GM12878 (cell line): ENCODE measurements around the gene TMTC3. TPM values are rescaled to one million over a fixed set of nuclear protein-coding genes. Genes with fewer than 3 reads are reported as not detected.

Experiments used
- ATAC-seq: fragments of 200-7000 bp; cut with Tn5 transposase; 3 replicates; pipeline ENCODE4 v1.9.1; 2020; ENCODE audit warnings: mild to moderate bottlenecking, moderate library complexity
- BruUV-seq: library from RNA; stranded (reverse); fragments of 400-500 nt; replicated peaks from 2 replicates; lab custom pipeline; 2021; lab: Mats Ljungman, UMichigan
- CTCF ChIA-PET: fragments of 300-600 bp; sonication (Branson Sonifier 250); formaldehyde crosslinking; extraction: SDS; loops from one replicate; lab custom pipeline; 2021; ENCODE audit warnings: inconsistent platforms; lab: Yijun Ruan, JAX
- POLR2A ChIA-PET: fragments of 350-600 bp; formaldehyde crosslinking; extraction: SDS; loops from one replicate; lab custom pipeline; 2021; ENCODE audit warnings: inconsistent platforms; lab: Charles Lee
- RAD21 ChIA-PET: fragments of 300-600 bp; sonication (Branson Sonifier 250); formaldehyde crosslinking; loops from one replicate; lab custom pipeline; 2023; ENCODE audit warnings: antibody characterized with exemption; ENCODE audit not compliant: unreplicated experiment; lab: Charles Lee
- SMC1A ChIA-PET: fragments of 300-600 bp; sonication (Branson Sonifier 250); formaldehyde crosslinking; loops from one replicate; lab custom pipeline; 2023; ENCODE audit not compliant: unreplicated experiment, uncharacterized antibody; lab: Charles Lee
- DNase-seq: peaks from one replicate; pipeline ENCODE4 v3.0.0-alpha.2; 2011; ENCODE audit warnings: low read depth, low spot score
- FAIRE-seq: peaks from 3 replicates; lab custom pipeline; 2011; peaks lifted over from hg19 to GRCh38; lab: Jason Lieb, UNC
- H2AFZ ChIP-seq: 2 replicates; pipeline ENCODE4 v1.6.0; 2011; ENCODE audit warnings: low read depth, low read length, control low read depth; ENCODE audit not compliant: control insufficient read depth
- H3K27ac ChIP-seq: 2 replicates; pipeline ENCODE4 v1.5.1; 2011; ENCODE audit warnings: control low read depth; ENCODE audit not compliant: control insufficient read depth, insufficient read depth
- H3K27me3 ChIP-seq, 2 experiments: replicated peaks in 1 of 2; 2 replicates each; pipeline versions ENCODE4 v1.6.0 to v1.6.1; 2011; ENCODE audit warnings: low read length in 1 of 2; ENCODE audit not compliant: control insufficient read depth in 2 of 2, insufficient read depth in 2 of 2
- H3K36me3 ChIP-seq, 2 experiments: 2 replicates each; pipeline ENCODE4 v1.5.1; 2011; ENCODE audit warnings: low read length in 1 of 2; ENCODE audit not compliant: control insufficient read depth in 2 of 2, insufficient read depth in 2 of 2
- H3K4me1 ChIP-seq: 2 replicates; pipeline ENCODE4 v1.6.1; 2011; ENCODE audit warnings: mild to moderate bottlenecking, low read length, moderate library complexity, mixed read lengths; ENCODE audit not compliant: control insufficient read depth, insufficient read depth
- H3K4me2 ChIP-seq: 2 replicates; pipeline ENCODE4 v1.6.0; 2011; ENCODE audit warnings: control low read depth; ENCODE audit not compliant: control insufficient read depth, insufficient read depth
- H3K4me3 ChIP-seq: fragments of 200-600 bp; sonication (generic); 2 replicates; pipeline ENCODE4 v1.5.1; 2016
- H3K79me2 ChIP-seq: 2 replicates; pipeline ENCODE4 v1.6.0; 2011; ENCODE audit warnings: low read length; ENCODE audit not compliant: control insufficient read depth, insufficient read depth
- H3K9ac ChIP-seq: 2 replicates; pipeline ENCODE4 v1.8.0; 2011; ENCODE audit warnings: low read length, control low read depth, mixed read lengths; ENCODE audit not compliant: control insufficient read depth, insufficient read depth
- H3K9me3 ChIP-seq: replicated peaks from 3 replicates; pipeline ENCODE4 v1.5.1; 2011; ENCODE audit warnings: mild to moderate bottlenecking, low read length; ENCODE audit not compliant: control insufficient read depth, insufficient read depth
- H4K20me1 ChIP-seq: 2 replicates; pipeline ENCODE4 v1.6.0; 2011; ENCODE audit not compliant: control insufficient read depth, insufficient read depth
- ETV6 ChIP-seq, 2 experiments: fragments of 450-650 bp in 1 of 2; IDR thresholded peaks in 1 of 2; conservative IDR thresholded peaks in 1 of 2; 2 replicates each; pipeline ENCODE4 v1.6.1; 2014; ENCODE audit warnings: antibody characterized with exemption in 1 of 2, borderline replicate concordance in 1 of 2, low read depth in 1 of 2, mild to moderate bottlenecking in 1 of 2, moderate library complexity in 1 of 2
- EZH2 ChIP-seq: IDR thresholded peaks from 2 replicates; pipeline ENCODE4 v1.6.1; 2012; ENCODE audit warnings: low read depth, mild to moderate bottlenecking, control low read depth, inconsistent platforms, low read length, borderline replicate concordance; ENCODE audit not compliant: control insufficient read depth
- LARP7 ChIP-seq: fragments of 450-650 bp; IDR thresholded peaks from 2 replicates; pipeline ENCODE4 v1.6.1; 2017; ENCODE audit warnings: mild to moderate bottlenecking
- PAX5 ChIP-seq: IDR thresholded peaks from 2 replicates; pipeline ENCODE4 v1.6.1; 2011; ENCODE audit warnings: low read depth, low read length, borderline replicate concordance
- POLR2AphosphoS2 ChIP-seq: IDR thresholded peaks from 2 replicates; pipeline ENCODE4 v1.6.1; 2011; ENCODE audit warnings: low read depth, mild to moderate bottlenecking, low read length, improper control_type of control experiment, moderate library complexity
- SREBF2 ChIP-seq: IDR thresholded peaks from 2 replicates; pipeline ENCODE4 v1.6.1; 2012; ENCODE audit warnings: mild to moderate bottlenecking, low read length
- YY1 ChIP-seq: IDR thresholded peaks from 2 replicates; pipeline ENCODE4 v1.6.1; 2011; ENCODE audit warnings: low read depth, mild to moderate bottlenecking, low read length
- ZBED1 ChIP-seq: IDR thresholded peaks from 2 replicates; pipeline ENCODE4 v1.6.1; 2016; ENCODE audit warnings: borderline replicate concordance
- WGBS: methylation state at CpG from one replicate; pipeline ENCODE4 v1.1.6; 2016; ENCODE audit warnings: low lambda C conversion rate; ENCODE audit not compliant: insufficient replicate concordance, insufficient coverage; ENCODE audit errors: missing lambda C conversion rate; 5-methylcytosine and 5-hydroxymethylcytosine counted together
- in situ Hi-C: fragments of 300-500 bp; cut with MboI; formaldehyde crosslinking; loops from 9 replicates; pipeline ENCODE4 v1.14.3; 2018; ENCODE audit warnings: mixed read lengths
- intact Hi-C: fragments of 100-400 bp; cut with micrococcal nuclease; formaldehyde crosslinking; loops from one replicate; pipeline ENCODE4 v1.14.2; 2022; ENCODE audit not compliant: unreplicated experiment
- polyA plus RNA-seq, 11 experiments: library from polyadenylated mRNA; depleted of rRNA in 4 of 11; unstranded in 6 of 11; stranded (reverse) in 5 of 11; fragments of >200 nt; fragmentation: Nextera tagmentation in 4 of 11; fragmentation: Illumina TruSeq in 1 of 11; extraction: Ambion mirVana in 4 of 11; extraction: Trizol in 1 of 11; gene quantifications; 1 replicate in 1 of 11; 2 replicates in 10 of 11; pipeline versions ENCODE4 v1.2.1 to v1.2.3, GENCODE V29; 2011 to 2016; ENCODE audit warnings: inconsistent platforms in 2 of 11, missing spikeins in 2 of 11, low read depth in 1 of 11
- total RNA-seq, 4 experiments: library from RNA; depleted of rRNA in 3 of 4; stranded (reverse); fragments of >200 nt in 3 of 4; fragmentation: Illumina TruSeq in 1 of 4; extraction: Trizol in 1 of 4; gene quantifications; 2 replicates each; pipeline versions ENCODE4 v1.2.1 to v1.2.3, GENCODE V29; 2013 to 2021
- TF ChIP-seq, protein P1 (sequence below): fragments of 450-650 bp; IDR thresholded peaks from 2 replicates; pipeline ENCODE4 v1.6.1; 2016; ENCODE audit warnings: mild to moderate bottlenecking
- TF ChIP-seq, protein P2 (sequence below): fragments of 450-650 bp; IDR thresholded peaks from 2 replicates; pipeline ENCODE4 v1.6.1; 2014; ENCODE audit warnings: mild to moderate bottlenecking

Gene TMTC3
- total and polyA plus RNA-seq, 10 of the 15 experiments (the other 5 are each of a cell fraction or from before 2014, with no cell fraction given): 1.4 to 5.7 (median 3.5) TPM

DNA sequence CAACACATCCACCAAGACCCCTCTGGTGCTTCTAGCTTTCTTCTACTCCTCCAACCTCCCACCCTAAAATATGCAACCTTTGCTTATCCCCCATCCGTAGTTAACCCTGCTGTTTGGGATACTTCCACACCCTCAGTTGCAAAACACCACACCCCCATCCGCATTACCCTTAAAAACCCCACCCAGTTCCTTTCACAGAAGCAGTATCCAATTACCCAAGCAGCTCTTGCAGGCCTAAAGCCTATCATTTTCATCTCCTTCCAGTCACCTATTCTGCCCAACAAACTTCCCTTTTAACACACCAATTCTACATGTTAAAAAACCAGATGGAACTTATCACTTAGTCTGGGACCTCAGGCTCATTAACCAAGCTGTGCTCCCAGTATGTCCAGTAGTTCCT, 88.2 kb downstream of the TMTC3 start:
- ChIA-PET CTCF (no interaction called here), SMC1A (no interaction called here)
- H3K27me3 ChIP-seq: no peaks in the 10 kb centered on the region
- intact Hi-C loops: no loop called here
- no peak overlapping the region for H3K9ac ChIP-seq
- H2AFZ ChIP-seq: no peak overlapping the region
- no peaks in the 10 kb centered on the region; the same call in 2 of the 3 replicates for H3K9me3 ChIP-seq
- TF ChIP-seq, protein P1, sequence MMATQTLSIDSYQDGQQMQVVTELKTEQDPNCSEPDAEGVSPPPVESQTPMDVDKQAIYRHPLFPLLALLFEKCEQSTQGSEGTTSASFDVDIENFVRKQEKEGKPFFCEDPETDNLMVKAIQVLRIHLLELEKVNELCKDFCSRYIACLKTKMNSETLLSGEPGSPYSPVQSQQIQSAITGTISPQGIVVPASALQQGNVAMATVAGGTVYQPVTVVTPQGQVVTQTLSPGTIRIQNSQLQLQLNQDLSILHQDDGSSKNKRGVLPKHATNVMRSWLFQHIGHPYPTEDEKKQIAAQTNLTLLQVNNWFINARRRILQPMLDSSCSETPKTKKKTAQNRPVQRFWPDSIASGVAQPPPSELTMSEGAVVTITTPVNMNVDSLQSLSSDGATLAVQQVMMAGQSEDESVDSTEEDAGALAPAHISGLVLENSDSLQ: no peak
- TF ChIP-seq EZH2 (no peak), YY1 (no peak), ZBED1 (no peak), PAX5 (no peak), POLR2AphosphoS2 (no peak), SREBF2 (no peak), ETV6 (conservative IDR thresholded peaks at IDR 0.05 in 1 of 2, IDR thresholded peaks at IDR 0.05 in 1 of 2; ENCODE audit: borderline replicate concordance in 1 of 2, low read depth in 1 of 2) (no peak), LARP7 (no peak)
- TF ChIP-seq, protein P2, sequence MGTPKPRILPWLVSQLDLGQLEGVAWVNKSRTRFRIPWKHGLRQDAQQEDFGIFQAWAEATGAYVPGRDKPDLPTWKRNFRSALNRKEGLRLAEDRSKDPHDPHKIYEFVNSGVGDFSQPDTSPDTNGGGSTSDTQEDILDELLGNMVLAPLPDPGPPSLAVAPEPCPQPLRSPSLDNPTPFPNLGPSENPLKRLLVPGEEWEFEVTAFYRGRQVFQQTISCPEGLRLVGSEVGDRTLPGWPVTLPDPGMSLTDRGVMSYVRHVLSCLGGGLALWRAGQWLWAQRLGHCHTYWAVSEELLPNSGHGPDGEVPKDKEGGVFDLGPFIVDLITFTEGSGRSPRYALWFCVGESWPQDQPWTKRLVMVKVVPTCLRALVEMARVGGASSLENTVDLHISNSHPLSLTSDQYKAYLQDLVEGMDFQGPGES: no peak
- TF ChIP-seq, all 136 proteins: peak for 0
- H3K36me3 ChIP-seq: no peaks in the 10 kb centered on the region
- no peak for ATAC-seq
- no peaks in the 10 kb centered on the region for H3K4me1 ChIP-seq
- ChIA-PET POLR2A (no interaction called here), RAD21 (no interaction called here)
- no peak for DNase-seq
- H3K4me2 ChIP-seq: no peak overlapping the region
- no peaks in the 10 kb centered on the region for H3K79me2 ChIP-seq
- in situ Hi-C loops: no loop called here
- WGBS: 20% methylated on average over 2 of the region's 2 CpGs
- no TSS peak for BruUV-seq
- no peaks in the 10 kb centered on the region for H4K20me1 ChIP-seq
- H3K27ac ChIP-seq: no peak overlapping the region
- FAIRE-seq: no peak
- H3K4me3 ChIP-seq: no peak overlapping the region
